Mesenchymal stem cell (in vitro differentiated cells and primary cell): ENCODE measurements around the gene NMB.
A peak's percentile ranks its signal among the peaks of the same experiment; 100 is the strongest.

Experiments
- DNase-seq: peaks from one replicate; pipeline ENCODE4 v3.0.0-alpha.2; 2013
- H2AFZ ChIP-seq: one replicate; pipeline ENCODE4 v1.6.1; 2013; ENCODE audit warnings: low read depth, mild to moderate bottlenecking, control low read depth, inconsistent platforms, low read length, moderate library complexity
- H2AK5ac ChIP-seq: 2 replicates; pipeline ENCODE4 v1.6.1; 2013; ENCODE audit warnings: low read length, moderate library complexity, mild to moderate bottlenecking, inconsistent platforms; ENCODE audit not compliant: severe bottlenecking
- H2BK120ac ChIP-seq: one replicate; pipeline ENCODE4 v1.6.1; 2013; ENCODE audit warnings: low read depth, mild to moderate bottlenecking, inconsistent platforms, low read length, moderate library complexity
- H2BK12ac ChIP-seq, 2 experiments: one replicate each; pipeline ENCODE4 v1.6.1; 2013; ENCODE audit warnings: inconsistent platforms in 2 of 2, low read length in 2 of 2, mild to moderate bottlenecking in 2 of 2, moderate library complexity in 2 of 2, control low read depth in 1 of 2
- H2BK15ac ChIP-seq: one replicate; pipeline ENCODE4 v1.6.1; 2013; ENCODE audit warnings: mild to moderate bottlenecking, low read depth, inconsistent platforms; ENCODE audit not compliant: poor library complexity, severe bottlenecking
- H2BK5ac ChIP-seq: 2 replicates; pipeline ENCODE4 v1.6.1; 2013; ENCODE audit warnings: low read depth, mild to moderate bottlenecking, low read length, control low read depth, inconsistent platforms; ENCODE audit not compliant: poor library complexity, severe bottlenecking
- H3K14ac ChIP-seq, 2 experiments: one replicate each; pipeline ENCODE4 v1.6.1; 2013; ENCODE audit warnings: inconsistent platforms in 2 of 2, low read length in 2 of 2, control low read depth in 1 of 2, mild to moderate bottlenecking in 1 of 2, moderate library complexity in 1 of 2
- H3K18ac ChIP-seq, 2 experiments: one replicate each; pipeline ENCODE4 v1.6.1; 2013; ENCODE audit warnings: inconsistent platforms in 2 of 2, low read length in 2 of 2, control low read depth in 1 of 2, low read depth in 1 of 2, mild to moderate bottlenecking in 1 of 2
- H3K23ac ChIP-seq, 2 experiments: one replicate each; pipeline ENCODE4 v1.6.1; 2013; ENCODE audit warnings: inconsistent platforms in 2 of 2, low read length in 2 of 2, mild to moderate bottlenecking in 2 of 2, moderate library complexity in 2 of 2, control low read depth in 1 of 2
- H3K27ac ChIP-seq: 2 replicates; pipeline ENCODE4 v1.5.1; 2013; ENCODE audit warnings: mild to moderate bottlenecking, moderate library complexity, low read length, control low read depth, inconsistent platforms; ENCODE audit not compliant: poor library complexity, severe bottlenecking
- H3K27me3 ChIP-seq, 2 experiments: 2 replicates each; pipeline versions ENCODE4 v1.6.1 to v1.7.0; 2013; ENCODE audit warnings: low read length in 2 of 2, mild to moderate bottlenecking in 2 of 2, moderate library complexity in 2 of 2, control low read depth in 1 of 2, inconsistent platforms in 1 of 2; ENCODE audit not compliant: control insufficient read depth in 1 of 2, insufficient read depth in 1 of 2
- H3K36me3 ChIP-seq, 2 experiments: 2 replicates each; pipeline versions ENCODE4 v1.6.1 to v1.7.0; 2013; ENCODE audit warnings: low read length in 2 of 2, control low read depth in 1 of 2, inconsistent platforms in 1 of 2, low read depth in 1 of 2, mild to moderate bottlenecking in 1 of 2; ENCODE audit not compliant: insufficient read depth in 2 of 2, control insufficient read depth in 1 of 2
- H3K4ac ChIP-seq, 2 experiments: one replicate each; pipeline ENCODE4 v1.6.1; 2013; ENCODE audit warnings: inconsistent platforms in 2 of 2, low read length in 2 of 2, mild to moderate bottlenecking in 2 of 2, moderate library complexity in 2 of 2, control low read depth in 1 of 2, low read depth in 1 of 2
- H3K4me1 ChIP-seq: 2 replicates; pipeline ENCODE4 v1.6.1; 2013; ENCODE audit warnings: low read depth, low read length, control low read depth; ENCODE audit not compliant: control insufficient read depth, insufficient read depth
- H3K4me2 ChIP-seq: 2 replicates; pipeline ENCODE4 v1.6.1; 2013; ENCODE audit warnings: low read length, mild to moderate bottlenecking, inconsistent platforms; ENCODE audit not compliant: poor library complexity, severe bottlenecking
- H3K4me3 ChIP-seq, 2 experiments: 2 replicates each; pipeline versions ENCODE4 v1.5.1 to v1.7.0; 2013; ENCODE audit warnings: low read length in 2 of 2, mild to moderate bottlenecking in 2 of 2, control low read depth in 1 of 2, low read depth in 1 of 2; ENCODE audit not compliant: insufficient read depth in 1 of 2
- H3K79me1 ChIP-seq: replicated peaks from 2 replicates; pipeline ENCODE4 v1.6.1; 2013; ENCODE audit warnings: mild to moderate bottlenecking, control low read depth, low read length, inconsistent platforms; ENCODE audit not compliant: poor library complexity, severe bottlenecking
- H3K9ac ChIP-seq: 2 replicates; pipeline ENCODE4 v1.7.0; 2013; ENCODE audit warnings: mild to moderate bottlenecking, low read length, moderate library complexity
- H3K9me3 ChIP-seq: 2 replicates; pipeline ENCODE4 v1.7.0; 2013; ENCODE audit warnings: mild to moderate bottlenecking, low read length; ENCODE audit not compliant: control insufficient read depth
- H4K8ac ChIP-seq: one replicate; pipeline ENCODE4 v1.6.1; 2013; ENCODE audit warnings: inconsistent platforms, mild to moderate bottlenecking, low read length, moderate library complexity
- H4K91ac ChIP-seq: one replicate; pipeline ENCODE4 v1.6.1; 2013; ENCODE audit warnings: mild to moderate bottlenecking, low read length, inconsistent platforms
- WGBS: methylation state at CpG from one replicate; pipeline ENCODE4 v1.1.7; 2013; ENCODE audit warnings: mixed read lengths; 5-methylcytosine and 5-hydroxymethylcytosine counted together

The NMB gene

GRCh38 chr15:84631706-84632272 lies 26.2 kb downstream of the NMB start:
- 63% methylated on average over 6 of the region's 7 CpGs for WGBS
- Histone ChIP-seq H3K27ac (peak overlapping the region; percentile 46), H3K36me3 (peaks cover 4 to 13% of the 10 kb centered on the region in 2 experiments), H3K27me3 (no peaks in the 10 kb centered on the region), H3K4me1 (peaks cover 13% of the 10 kb centered on the region), H3K4ac (peak overlapping the region in 1 of 2 experiments; percentile 92), H2BK5ac (no peak overlapping the region), H2BK12ac (no peak overlapping the region), H3K23ac (no peak overlapping the region), H2AK5ac (peak overlapping the region; percentile 9), H3K9ac (peak overlapping the region; percentile 84), H2AFZ (peak overlapping the region; percentile 87), H4K91ac (no peak overlapping the region), H3K18ac (peak overlapping the region; percentile 50 to 70), H3K14ac (peak overlapping the region in 1 of 2 experiments; percentile 8), H2BK15ac (no peak overlapping the region), H4K8ac (peak overlapping the region; percentile 10), H3K4me2 (peak overlapping the region; percentile 78), H2BK120ac (no peak overlapping the region), H3K4me3 (peak overlapping the region; percentile 58 to 93), H3K9me3 (no peaks in the 10 kb centered on the region), H3K79me1 (peaks cover 19% of the 10 kb centered on the region)
- DNase-seq: peak; percentile 53

DNA sequence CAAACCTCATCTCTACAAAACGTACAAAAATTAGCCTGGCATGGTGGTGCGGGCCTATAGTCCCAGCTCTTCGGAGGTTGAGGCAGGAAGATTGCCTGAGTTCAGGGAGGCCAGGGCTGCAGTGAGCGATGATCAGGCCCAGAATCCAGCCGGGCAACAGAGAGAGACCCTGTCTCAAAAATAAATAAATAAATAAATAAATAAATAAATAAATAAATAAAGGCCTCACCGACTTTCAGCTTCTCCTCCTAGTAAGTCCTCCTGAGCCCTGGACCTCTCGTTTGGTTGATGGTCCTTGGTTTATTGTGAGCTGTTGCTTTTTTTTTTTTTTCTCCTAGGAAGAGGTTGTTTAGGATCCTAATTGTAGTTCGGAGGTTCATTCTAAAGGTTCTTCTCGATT lies 29.0 kb downstream of the NMB start:
- Histone ChIP-seq H3K23ac (no peak overlapping the region), H2BK15ac (no peak overlapping the region), H3K4me3 (no peak overlapping the region), H3K4ac (no peak overlapping the region), H3K36me3 (peaks cover 0 to 6% of the 10 kb centered on the region in 2 experiments), H4K8ac (no peak overlapping the region), H2AK5ac (no peak overlapping the region), H3K79me1 (peaks cover 14% of the 10 kb centered on the region), H2BK12ac (no peak overlapping the region), H4K91ac (no peak overlapping the region), H2BK5ac (no peak overlapping the region), H3K18ac (no peak overlapping the region), H3K27ac (no peak overlapping the region), H3K4me2 (no peak overlapping the region), H3K27me3 (no peaks in the 10 kb centered on the region), H3K4me1 (peaks cover 10% of the 10 kb centered on the region), H2BK120ac (no peak overlapping the region), H3K9me3 (no peaks in the 10 kb centered on the region), H3K14ac (no peak overlapping the region), H3K9ac (no peak overlapping the region), H2AFZ (no peak overlapping the region)
- 92% methylated on average over 6 of the region's 9 CpGs for WGBS
- no peak for DNase-seq

DNA sequence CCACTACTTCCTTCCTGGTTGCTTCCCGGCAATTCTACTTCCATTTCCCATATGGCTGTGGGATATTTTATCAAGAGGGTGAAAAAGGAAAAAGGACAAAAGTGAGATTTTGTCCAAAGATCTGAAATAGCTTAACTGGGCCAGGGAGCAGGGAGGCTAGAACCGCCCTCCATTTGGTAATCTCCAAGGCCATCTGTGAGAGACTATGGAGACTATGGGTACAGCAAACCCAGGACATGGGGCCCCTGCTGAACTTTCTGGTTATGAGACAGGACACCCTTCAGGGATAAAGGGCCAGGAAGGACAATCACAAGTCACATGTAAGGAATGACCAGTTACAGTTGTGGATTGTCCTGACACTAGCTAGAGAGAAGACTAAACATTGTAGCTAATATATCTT lies 32.9 kb downstream of the NMB start:
- DNase-seq: no peak
- Histone ChIP-seq H4K8ac (no peak overlapping the region), H3K14ac (no peak overlapping the region), H2BK15ac (no peak overlapping the region), H3K18ac (no peak overlapping the region), H3K4me2 (no peak overlapping the region), H3K9me3 (peaks cover 31% of the 10 kb centered on the region), H3K36me3 (peaks cover 28 to 36% of the 10 kb centered on the region in 2 experiments), H3K4me1 (no peaks in the 10 kb centered on the region), H2BK5ac (no peak overlapping the region), H3K4me3 (no peak overlapping the region), H3K9ac (no peak overlapping the region), H2BK12ac (no peak overlapping the region), H3K27ac (no peak overlapping the region), H3K4ac (no peak overlapping the region), H2AK5ac (no peak overlapping the region), H3K27me3 (no peaks in the 10 kb centered on the region), H4K91ac (no peak overlapping the region), H3K23ac (no peak overlapping the region), H2AFZ (no peak overlapping the region), H3K79me1 (peaks cover 27% of the 10 kb centered on the region), H2BK120ac (no peak overlapping the region)
- 97% methylated on average over 1 of the region's 2 CpGs for WGBS

GRCh38 chr15:84624359-84624758 lies 33.6 kb downstream of the NMB start:
- H2AFZ ChIP-seq: no peak overlapping the region
- WGBS: 96% methylated on average over 6 of the region's 7 CpGs
- DNase-seq: no peak
- no peak overlapping the region for H3K23ac ChIP-seq
- H2BK120ac ChIP-seq: no peak overlapping the region
- peaks cover 28 to 36% of the 10 kb centered on the region in 2 experiments for H3K36me3 ChIP-seq
- H3K18ac ChIP-seq: no peak overlapping the region
- no peak overlapping the region for H3K4ac ChIP-seq
- H3K79me1 ChIP-seq: peaks cover 31% of the 10 kb centered on the region
- H2BK5ac ChIP-seq: no peak overlapping the region
- no peak overlapping the region for H2BK12ac ChIP-seq
- no peak overlapping the region for H2AK5ac ChIP-seq
- no peak overlapping the region for H3K4me2 ChIP-seq
- H3K27me3 ChIP-seq: no peaks in the 10 kb centered on the region
- H3K9me3 ChIP-seq: peaks cover 37% of the 10 kb centered on the region
- H2BK15ac ChIP-seq: no peak overlapping the region
- no peak overlapping the region for H4K91ac ChIP-seq
- H3K9ac ChIP-seq: no peak overlapping the region
- H3K4me3 ChIP-seq: no peak overlapping the region
- no peak overlapping the region for H3K14ac ChIP-seq
- no peak overlapping the region for H4K8ac ChIP-seq
- no peaks in the 10 kb centered on the region for H3K4me1 ChIP-seq
- H3K27ac ChIP-seq: no peak overlapping the region
